ENCODE measurements around the gene BEAN1. TPM values are rescaled to one million over a fixed set of nuclear protein-coding genes. Genes with fewer than 3 reads are reported as not detected.

Gene BEAN1
- total RNA-seq, 1 donor from 2014 or later = 3.8 TPM

DNA sequence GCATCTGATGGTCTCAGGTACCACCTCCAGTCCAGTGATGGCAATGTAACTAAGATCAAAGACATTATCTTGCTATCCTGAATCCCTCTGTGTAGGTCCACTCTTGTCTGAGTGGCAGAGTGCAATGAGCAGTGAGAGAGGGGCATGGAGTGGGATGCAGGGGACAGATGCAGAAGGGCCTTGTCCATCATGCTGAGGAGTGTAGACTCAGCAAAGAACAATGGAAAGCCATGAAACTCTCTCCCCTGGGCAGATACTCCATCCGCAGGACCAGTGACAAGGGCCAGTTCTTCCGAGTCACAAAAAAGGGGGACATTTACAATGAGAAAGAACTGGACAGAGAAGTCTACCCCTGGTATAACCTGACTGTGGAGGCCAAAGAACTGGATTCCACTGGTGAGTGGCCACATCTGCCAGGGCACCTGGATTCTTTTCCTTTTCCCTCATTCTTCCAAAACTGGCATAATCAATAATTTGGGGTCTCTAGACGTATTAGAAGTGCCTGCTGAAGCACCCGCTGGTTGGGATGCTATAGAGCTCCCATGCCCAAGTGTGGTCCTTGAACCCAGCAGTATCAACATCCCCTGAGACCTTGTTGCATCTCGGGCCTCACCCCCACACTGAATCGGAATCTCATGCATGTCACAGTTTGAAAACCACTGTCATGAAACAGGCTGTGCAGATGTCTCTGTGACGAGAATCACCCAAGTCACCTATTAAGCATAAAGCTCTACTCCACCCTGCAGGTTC lies 31.1 kb upstream of the BEAN1 start:
- DNase-seq (ENCODE audit: low read depth) = no peak

DNA sequence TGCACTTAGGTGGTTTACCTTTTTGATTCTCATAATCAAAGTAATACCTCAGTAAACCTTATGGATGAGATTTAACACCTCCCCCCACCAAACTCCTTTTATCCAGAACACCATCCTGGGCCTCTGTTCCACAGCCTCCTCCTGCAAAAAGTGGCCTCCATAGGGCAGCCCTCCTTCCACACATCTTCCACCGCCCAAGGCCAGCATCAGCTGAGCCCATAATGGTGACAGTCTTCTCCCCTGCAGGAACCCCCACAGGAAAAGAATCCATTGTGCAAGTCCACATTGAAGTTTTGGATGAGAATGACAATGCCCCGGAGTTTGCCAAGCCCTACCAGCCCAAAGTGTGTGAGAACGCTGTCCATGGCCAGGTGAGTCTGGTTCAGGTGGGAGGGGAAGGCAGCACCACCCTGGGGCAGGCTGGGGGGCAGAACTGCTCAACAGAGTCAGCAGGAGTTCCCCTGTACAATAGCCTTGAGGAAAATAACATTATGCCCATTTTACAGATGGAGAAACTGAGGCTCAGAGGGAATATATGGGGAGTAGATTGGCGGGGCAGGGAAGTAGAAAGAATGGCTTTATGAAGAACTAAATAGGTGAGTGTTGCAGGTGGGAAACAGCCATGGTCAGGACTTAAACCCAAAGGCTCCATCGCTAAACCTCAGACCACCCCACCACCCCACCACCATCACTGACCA lies 29.2 kb upstream of the BEAN1 start:
- DNase-seq (ENCODE audit: low read depth) = no peak

DNA sequence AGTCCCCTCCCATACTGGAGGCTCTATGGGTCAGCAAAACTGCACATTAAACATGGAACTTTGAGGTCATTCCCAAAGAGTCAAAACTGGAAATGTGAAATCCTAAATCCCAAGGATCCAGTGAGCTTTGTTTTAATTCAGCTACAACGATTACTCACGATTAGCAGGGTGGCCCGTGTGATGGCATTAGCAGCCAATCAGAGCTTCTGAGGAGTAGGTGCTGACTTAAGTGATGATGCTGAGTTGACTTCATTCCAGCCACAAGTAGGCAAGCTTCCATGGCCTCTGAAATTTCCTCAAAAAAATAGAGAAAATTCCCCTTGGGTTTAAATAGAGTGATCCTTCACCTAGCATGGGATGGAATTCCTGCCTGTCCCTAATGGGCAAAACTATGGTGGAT lies 28.1 kb upstream of the BEAN1 start:
- DNase-seq (ENCODE audit: low read depth) = no peak

DNA sequence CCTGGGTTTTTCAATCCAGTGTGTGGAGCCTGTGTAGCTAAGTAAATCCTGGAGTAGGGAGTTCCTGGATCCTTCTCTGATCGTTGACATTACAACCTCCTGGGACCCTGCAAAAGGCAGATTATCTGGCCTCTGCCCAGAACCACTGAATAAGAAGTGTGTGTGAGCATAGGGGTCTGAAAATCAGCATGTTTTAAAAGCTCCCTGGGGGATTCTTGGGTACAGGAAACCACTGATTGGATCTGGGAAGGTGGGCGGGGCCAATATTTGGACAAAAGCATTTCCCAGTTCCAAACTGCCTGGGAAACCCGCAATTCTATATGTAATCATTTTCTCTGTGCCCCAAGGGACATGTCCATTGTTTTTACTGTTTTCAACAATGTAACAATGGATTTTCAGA lies 27.2 kb upstream of the BEAN1 start:
- no peak for DNase-seq (ENCODE audit: low read depth)

DNA sequence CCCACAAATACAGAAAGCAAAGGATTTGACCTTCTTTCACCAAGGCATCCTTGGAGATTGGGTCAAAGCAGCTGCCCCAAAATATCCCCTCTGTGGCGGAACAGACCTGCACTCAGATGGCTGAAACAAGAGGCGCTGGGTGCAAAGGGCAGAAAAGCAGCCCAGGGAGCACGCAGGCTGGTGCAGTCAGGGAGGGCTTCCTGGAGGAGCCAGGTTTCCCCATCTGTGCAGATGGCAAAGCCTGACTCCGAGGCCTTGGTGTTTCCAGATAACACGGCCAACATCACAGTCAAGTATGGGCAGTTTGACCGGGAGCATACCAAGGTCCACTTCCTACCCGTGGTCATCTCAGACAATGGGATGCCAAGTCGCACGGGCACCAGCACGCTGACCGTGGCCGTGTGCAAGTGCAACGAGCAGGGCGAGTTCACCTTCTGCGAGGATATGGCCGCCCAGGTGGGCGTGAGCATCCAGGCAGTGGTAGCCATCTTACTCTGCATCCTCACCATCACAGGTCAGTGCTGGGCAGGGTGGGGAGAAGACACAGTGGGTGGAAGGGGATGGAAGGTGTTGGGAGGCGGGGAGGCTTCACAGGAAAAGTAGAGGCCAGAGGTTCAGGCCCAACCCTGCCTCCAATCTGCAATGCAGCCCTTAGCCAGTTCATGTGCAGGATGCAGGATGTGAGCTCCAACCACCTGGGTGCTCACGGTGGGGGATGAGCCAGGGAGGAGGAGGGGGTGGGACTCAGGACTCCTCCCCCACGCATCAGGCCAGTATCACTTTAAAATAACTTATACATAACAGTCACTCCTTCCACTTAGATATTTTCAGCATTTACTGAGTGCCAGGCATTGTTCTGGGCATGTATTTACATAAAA lies 26.4 kb upstream of the BEAN1 start:
- DNase-seq (ENCODE audit: low read depth) = no peak

DNA sequence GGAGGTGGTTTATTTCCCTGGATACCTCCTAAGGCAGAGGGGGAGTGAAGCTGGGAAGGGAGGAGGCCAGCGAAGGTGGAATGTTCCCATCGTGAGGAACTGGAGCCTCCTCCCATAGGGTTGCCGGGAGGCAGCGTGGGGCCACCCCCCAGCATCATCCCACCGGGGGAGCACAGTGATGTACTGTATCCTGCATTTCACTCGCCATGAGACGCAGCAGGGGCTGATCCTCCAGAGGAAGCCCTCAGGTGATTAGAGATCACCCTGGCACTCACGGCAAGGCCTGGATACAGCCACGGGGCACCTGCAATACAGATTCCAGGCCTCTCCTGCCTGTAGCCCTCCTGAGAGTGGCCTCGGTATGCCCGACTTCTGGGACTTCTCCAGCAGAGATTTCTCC lies 25.5 kb upstream of the BEAN1 start:
- no peak for DNase-seq (ENCODE audit: low read depth)

DNA sequence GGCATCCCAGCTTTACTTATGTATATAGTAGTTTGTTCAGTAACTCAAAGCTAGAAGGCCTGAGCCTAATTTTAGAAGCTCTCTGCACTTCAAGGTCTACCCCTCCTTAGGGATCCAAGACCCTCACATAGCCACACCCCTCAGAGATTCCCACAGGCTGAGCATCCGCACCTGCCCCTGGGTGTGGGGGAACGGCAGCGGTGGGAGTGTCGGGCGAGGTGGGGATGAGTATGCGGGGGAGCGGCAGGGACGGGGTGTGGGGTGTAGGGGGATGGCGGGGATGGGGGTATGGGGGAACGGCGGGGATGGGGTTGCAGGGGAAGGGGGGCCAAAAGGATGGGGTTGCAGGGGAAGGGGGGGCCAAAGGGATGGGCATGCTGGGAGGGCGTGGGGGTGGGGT lies 24.9 kb upstream of the BEAN1 start:
- no peak for DNase-seq (ENCODE audit: low read depth)

DNA sequence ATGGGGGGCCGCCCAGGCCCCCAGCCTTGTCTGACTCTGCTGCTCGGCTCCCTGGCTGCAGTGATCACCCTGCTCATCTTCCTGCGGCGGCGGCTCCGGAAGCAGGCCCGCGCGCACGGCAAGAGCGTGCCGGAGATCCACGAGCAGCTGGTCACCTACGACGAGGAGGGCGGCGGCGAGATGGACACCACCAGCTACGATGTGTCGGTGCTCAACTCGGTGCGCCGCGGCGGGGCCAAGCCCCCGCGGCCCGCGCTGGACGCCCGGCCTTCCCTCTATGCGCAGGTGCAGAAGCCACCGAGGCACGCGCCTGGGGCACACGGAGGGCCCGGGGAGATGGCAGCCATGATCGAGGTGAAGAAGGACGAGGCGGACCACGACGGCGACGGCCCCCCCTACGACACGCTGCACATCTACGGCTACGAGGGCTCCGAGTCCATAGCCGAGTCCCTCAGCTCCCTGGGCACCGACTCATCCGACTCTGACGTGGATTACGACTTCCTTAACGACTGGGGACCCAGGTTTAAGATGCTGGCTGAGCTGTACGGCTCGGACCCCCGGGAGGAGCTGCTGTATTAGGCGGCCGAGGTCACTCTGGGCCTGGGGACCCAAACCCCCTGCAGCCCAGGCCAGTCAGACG lies 24.4 kb upstream of the BEAN1 start:
- DNase-seq (ENCODE audit: low read depth) = no peak

DNA sequence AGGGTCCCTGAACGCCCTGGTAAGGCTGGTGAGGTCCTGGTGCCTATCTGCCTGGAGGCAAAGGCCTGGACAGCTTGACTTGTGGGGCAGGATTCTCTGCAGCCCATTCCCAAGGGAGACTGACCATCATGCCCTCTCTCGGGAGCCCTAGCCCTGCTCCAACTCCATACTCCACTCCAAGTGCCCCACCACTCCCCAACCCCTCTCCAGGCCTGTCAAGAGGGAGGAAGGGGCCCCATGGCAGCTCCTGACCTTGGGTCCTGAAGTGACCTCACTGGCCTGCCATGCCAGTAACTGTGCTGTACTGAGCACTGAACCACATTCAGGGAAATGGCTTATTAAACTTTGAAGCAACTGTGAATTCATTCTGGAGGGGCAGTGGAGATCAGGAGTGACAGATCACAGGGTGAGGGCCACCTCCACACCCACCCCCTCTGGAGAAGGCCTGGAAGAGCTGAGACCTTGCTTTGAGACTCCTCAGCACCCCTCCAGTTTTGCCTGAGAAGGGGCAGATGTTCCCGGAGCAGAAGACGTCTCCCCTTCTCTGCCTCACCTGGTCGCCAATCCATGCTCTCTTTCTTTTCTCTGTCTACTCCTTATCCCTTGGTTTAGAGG lies 23.5 kb upstream of the BEAN1 start:
- DNase-seq (ENCODE audit: low read depth) = no peak

DNA sequence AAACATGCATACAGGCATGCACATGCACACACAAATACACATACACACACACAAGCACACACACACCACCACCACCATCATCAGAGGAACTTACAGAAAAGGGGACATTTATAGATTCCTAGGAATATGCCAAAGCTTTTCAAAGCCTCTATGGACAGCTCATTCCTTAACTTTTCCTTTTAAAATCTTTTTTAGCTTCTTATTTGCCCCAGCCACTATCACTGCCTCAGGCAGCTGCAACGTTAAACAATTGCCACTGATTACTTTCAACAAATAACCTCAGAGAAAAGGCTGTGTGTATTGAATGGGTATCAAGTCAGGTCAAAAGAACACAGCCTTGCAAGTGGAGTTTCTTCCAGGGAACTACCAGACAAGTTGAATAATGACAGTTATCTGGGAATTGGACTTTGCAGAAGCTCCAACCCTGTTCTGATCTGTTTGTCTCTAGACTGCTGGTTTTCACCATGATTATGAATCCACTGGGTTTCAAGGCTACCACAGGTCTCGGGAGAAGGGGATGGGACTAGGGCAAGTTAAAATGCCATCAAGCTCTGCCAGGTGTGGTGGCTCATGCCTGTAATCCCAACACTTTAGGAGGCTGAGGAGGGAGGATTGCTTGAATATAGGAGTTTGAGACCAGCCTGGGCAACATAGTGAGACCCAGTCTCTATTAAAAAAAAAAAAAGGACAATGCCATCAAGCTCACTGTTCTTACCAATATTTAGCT lies 21.9 kb upstream of the BEAN1 start:
- no peak for DNase-seq (ENCODE audit: low read depth)

DNA sequence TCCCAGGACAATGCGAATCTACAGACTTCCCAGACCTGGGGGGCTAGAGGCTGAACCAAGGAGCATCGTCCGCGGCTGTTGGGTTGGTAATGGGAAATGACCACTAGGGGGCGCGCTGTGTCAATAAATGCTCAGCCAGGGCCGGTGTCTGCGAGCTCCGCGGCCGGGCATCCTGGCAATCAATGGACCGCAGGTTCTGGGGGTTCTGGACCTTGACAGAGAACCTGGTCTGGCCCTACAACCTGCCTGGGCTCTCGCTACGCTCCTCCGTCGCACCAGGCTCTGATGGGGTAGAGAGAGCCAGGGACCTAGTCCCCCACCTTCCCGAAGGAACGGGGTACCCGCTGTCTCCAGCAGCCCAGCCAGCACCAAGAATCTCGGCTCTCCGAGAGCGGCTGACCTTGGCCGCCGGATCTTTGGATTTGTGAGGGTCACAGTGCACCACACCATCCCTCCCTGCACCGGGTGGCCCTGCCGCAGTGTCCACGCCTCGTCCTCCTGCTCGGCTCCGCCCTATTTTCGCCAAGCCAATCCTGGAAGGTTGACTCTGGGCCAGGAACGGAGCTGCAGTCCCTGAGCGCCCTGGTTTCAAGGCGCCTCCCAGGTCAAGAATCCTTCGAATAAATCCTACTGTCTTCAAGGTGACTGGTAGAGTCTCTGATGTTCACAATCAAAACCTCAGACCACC lies 20.4 kb upstream of the BEAN1 start:
- peak; percentile 49 for DNase-seq (ENCODE audit: low read depth)

DNA sequence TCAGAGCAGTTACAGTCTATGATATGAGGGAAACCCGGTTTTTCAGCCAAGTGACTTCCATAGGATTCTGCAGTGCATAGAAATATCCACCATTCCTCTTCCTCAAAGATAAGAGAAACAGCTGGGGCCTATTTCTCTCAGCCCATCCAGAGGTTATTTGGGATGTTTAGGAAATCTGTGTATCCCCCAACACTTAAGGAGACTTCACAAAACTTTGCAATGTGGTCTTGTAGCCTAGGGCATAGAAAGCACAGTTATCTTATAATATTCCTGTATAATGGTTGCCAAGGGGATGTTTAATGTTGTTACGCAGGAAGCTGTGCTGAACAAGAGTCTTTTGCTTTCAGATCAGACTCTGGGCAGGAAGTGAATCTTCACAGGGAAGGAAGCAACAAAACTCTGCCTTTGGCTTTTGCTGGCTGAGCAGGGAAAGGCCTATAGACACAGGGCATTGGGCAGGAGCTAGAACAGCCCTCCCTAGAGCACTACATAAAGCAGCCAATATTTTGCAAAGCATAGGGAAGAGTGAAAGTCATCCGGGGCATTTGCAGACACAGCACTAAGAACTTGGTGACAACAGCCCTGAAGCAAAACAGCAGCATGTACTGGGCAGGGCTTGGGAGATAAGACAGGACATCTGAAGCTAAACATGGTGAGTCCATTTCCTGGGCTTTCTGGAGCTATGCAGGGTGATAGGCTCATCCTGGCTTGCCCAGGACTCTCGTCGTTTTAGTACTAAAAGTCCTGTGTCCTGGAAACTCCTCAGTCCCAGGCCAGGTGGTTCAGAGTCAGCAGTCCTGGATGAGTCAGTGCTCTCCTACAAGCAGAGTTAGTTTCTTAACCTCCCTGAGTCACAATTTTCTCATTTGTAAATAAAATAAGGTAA lies 18.7 kb upstream of the BEAN1 start:
- DNase-seq (ENCODE audit: low read depth) = peak; percentile 97

DNA sequence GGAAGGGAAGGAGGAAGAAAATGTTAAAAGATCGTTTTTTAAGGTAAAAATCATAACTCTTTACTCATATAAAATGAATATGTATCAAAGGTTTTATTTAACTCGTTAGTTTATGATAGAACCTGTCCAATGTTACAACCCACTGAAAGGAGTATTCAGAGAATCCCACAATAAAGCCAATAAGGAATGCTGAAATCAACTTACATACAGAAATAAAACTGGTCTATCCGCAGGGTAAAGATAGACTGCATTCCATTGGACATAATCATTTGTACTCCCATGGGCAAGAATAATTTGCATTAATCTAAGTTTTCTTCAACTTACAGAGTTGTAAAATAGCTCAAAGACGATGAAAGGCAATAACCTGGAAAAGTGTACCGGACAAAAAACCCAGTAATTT lies 17.9 kb upstream of the BEAN1 start:
- peak; percentile 89 for DNase-seq (ENCODE audit: low read depth)

DNA sequence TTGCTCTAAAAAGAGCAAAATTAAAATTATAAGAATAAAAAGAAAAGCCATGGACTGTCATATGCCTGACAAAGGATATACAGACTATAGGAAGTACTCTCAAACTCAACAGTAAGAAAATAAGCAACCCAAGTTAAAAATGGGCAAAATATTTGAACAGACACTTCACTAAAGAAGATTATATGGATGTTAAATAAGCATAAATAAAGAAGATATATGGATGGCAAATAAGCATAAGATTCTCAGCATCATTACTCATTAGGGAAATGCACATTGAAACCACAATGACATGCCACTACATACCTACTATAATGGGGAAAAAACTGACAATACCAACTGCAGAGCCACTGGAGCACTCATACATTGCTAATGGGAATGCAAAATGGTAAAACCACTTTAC lies 14.9 kb upstream of the BEAN1 start:
- DNase-seq (ENCODE audit: low read depth) = no peak

DNA sequence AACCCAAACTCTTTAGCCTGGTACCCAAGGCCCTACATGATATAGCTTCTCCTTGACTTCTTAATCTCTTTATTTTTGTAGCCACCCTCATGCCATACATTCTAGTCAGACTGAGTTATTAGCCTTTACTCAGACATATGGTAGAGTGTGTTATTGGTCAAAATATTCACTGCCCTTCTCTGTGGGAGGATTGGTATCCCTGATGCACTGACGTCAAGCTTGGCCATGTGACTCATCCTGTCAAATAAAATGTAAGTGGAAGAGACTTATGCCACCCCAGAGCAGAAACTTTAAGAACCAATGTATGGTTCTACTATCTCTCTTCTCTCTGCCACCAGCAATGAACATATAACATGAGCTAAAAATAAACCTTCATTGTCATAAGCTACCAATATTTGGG lies 12.2 kb upstream of the BEAN1 start:
- DNase-seq (ENCODE audit: low read depth) = no peak

DNA sequence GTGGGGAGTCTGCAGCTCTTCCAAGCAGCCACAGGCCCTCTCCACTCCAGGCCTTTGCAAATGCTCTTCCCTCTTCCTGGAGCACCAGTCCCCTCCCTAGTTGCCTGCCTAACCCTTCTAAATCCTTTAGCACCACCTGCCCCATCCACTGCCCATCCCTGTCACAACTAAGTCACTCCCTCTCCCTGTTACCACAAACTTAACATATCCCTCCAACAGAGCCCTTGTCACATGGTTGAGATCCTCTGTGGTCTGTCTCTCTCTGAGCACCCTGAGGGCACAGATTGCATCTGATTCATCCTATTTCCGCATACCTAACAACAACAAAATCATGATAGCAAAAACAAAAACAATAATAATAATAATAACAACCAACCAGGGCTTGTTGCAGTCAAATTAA lies 11.0 kb upstream of the BEAN1 start:
- no peak for DNase-seq (ENCODE audit: low read depth)

DNA sequence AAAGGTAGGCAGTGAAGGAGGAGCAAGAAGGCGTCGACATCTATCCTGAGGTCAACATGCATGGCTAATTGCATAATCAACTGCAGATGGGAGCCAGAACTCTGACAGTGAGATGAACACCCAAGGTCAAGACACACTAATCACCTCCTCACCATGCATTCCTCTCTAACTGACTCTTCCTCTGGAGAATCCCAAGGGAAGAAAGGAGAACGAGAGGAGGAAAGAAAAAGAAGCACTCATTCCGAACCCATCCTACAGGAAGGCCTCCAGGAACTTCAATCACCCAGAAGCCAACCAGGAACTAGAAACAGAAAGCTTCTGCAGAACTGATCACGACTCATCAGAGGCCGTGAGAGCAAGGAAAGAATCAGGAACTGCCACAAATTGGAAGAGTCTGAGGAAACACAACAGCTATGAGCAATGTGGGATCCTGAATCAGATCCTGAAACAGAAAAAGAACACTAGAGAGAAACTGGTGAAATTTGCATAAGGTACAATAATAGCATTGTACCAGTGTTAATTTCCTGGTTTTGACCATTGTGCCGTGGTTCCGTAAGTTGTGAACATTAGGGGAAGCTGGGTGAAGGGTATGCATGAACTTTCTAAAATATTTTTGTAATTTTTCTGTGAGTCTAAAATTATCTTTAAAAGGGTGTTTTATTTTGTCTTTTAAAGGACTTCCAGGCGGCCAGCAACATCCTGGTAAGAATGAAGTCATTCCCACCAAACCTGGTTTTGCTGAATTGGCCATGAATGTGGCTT lies 10.0 kb upstream of the BEAN1 start:
- DNase-seq (ENCODE audit: low read depth) = peak; percentile 74

DNA sequence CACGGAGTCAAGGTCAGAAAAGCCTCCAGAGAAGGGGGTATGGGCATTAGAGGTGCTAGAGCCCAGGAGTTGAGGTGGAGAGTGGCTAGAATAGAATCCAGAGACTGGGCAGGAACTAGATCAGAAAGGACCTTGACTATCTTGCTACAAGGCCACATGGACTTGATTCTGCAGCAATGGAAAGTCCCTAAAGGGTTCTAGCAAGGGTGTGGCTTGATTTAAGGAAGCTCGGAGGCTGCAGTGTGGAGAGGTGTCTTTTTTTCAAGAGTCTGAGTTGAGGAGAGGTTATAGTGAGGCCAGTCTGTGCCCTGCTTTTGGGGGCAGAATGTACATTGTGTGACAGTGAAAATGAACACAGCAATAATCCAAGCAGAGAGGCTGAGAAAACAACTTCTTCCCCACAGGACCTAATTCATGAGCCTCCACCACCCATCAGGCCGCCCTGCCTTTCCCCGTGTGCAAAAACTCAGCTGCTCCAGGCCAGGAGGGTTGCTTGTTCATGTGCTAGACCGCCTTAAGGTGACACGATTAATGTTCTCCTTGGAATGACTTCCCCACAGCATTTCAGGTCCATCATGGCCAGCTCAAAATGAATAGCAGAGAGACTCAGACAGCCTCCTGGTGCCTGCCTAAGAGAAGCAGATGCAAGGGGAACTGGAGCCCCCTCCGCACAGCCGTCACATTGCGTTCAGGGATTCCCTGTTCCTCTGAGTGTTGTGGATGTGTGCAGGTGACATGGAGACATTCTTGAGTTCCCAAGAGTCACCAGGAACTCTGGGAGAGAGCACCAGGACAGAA lies 8.7 kb upstream of the BEAN1 start:
- no peak for DNase-seq (ENCODE audit: low read depth)

All from renal cortical epithelial cell (primary cell).